HCT116 (cell line): ENCODE results near the gene PKMYT1. TPM values are rescaled to one million over a fixed set of nuclear protein-coding genes. Genes with fewer than 3 reads are reported as not detected.

Source experiments
- ATAC-seq: fragments of 200-7000 bp; cut with Tn5 transposase; 2 replicates; pipeline ENCODE4 v1.9.1; 2020; ENCODE audit warnings: mild to moderate bottlenecking, moderate library complexity
- BruUV-seq: library from RNA; stranded (reverse); fragments of 400-500 nt; replicated peaks from 2 replicates; lab custom pipeline; 2021; lab: Mats Ljungman, UMichigan
- CTCF ChIA-PET: fragments of 300-600 bp; sonication (Branson Sonifier 250); formaldehyde crosslinking; loops from one replicate; lab custom pipeline; 2021; ENCODE audit warnings: antibody characterized with exemption; lab: Charles Lee
- POLR2A ChIA-PET: fragments of 300-600, 350-600 bp; sonication (Branson Sonifier 250); formaldehyde crosslinking; loops from one replicate; lab custom pipeline; 2021; ENCODE audit warnings: antibody characterized with exemption; lab: Charles Lee
- RAD21 ChIA-PET, 2 experiments: fragments of 300-600 bp; sonication (Branson Sonifier 250); formaldehyde crosslinking; loops; one replicate each; lab custom pipeline; 2023; ENCODE audit warnings: low total read pairs in 2 of 2; ENCODE audit not compliant: uncharacterized antibody in 2 of 2, unreplicated experiment in 2 of 2, low non-redundant PET in 1 of 2; lab: Charles Lee
- DNase-seq: peaks from one replicate; pipeline ENCODE4 v3.0.0-alpha.2; 2010; ENCODE audit warnings: low read depth, low spot score
- H2AFZ ChIP-seq: fragments of 200-600 bp; shearing (Covaris generic), sonication (generic); 2 replicates; pipeline ENCODE4 v1.6.1; 2017; ENCODE audit warnings: low read depth, mixed run types, mixed read lengths, antibody characterized with exemption, low read length; ENCODE audit not compliant: poor library complexity, severe bottlenecking
- H3K27ac ChIP-seq: 2 replicates; pipeline ENCODE4 v1.5.1; 2012; ENCODE audit warnings: low read depth, low read length
- H3K27me3 ChIP-seq: fragments of 200-600 bp; sonication (generic); 2 replicates; pipeline ENCODE4 v1.6.1; 2016; ENCODE audit warnings: mixed run types, low read length, mixed read lengths; ENCODE audit not compliant: insufficient read depth
- H3K36me3 ChIP-seq, 2 experiments: fragments of 200-500 bp in 1 of 2; fragments of 200-600 bp in 1 of 2; sonication (Bioruptor generic) in 1 of 2; sonication (generic) in 1 of 2; 2 replicates each; pipeline versions ENCODE4 v1.5.1 to v1.6.1; 2014 to 2016; ENCODE audit warnings: low read length in 2 of 2, inconsistent platforms in 1 of 2, mixed read lengths in 1 of 2, mixed run types in 1 of 2; ENCODE audit not compliant: insufficient read depth in 2 of 2, control insufficient read depth in 1 of 2
- H3K4me1 ChIP-seq, 2 experiments: fragments of 200-600 bp in 1 of 2; sonication (generic) in 1 of 2; 2 replicates each; pipeline versions ENCODE4 v1.5.1 to v1.6.1; 2012 to 2017; ENCODE audit warnings: low read length in 2 of 2, inconsistent platforms in 1 of 2, mild to moderate bottlenecking in 1 of 2, mixed read lengths in 1 of 2, mixed run types in 1 of 2, moderate library complexity in 1 of 2; ENCODE audit not compliant: insufficient read depth in 2 of 2, control insufficient read depth in 1 of 2
- H3K4me2 ChIP-seq: fragments of 200-600 bp; sonication (generic); 2 replicates; pipeline ENCODE4 v1.6.1; 2017; ENCODE audit warnings: mixed run types, low read length, mixed read lengths
- H3K4me3 ChIP-seq, 2 experiments: fragments of 200-600 bp in 1 of 2; sonication (generic) in 1 of 2; replicated peaks in 1 of 2; 2 replicates each; pipeline ENCODE4 v1.5.1; 2011 to 2016; ENCODE audit warnings: low read length in 2 of 2, control low read depth in 1 of 2, low read depth in 1 of 2, mild to moderate bottlenecking in 1 of 2, mixed read lengths in 1 of 2, mixed run types in 1 of 2
- H3K79me2 ChIP-seq: fragments of 200-600 bp; sonication (generic); 2 replicates; pipeline ENCODE4 v1.6.1; 2017; ENCODE audit warnings: mild to moderate bottlenecking, mixed run types, low read length, moderate library complexity, mixed read lengths; ENCODE audit not compliant: insufficient read depth
- H3K9ac ChIP-seq: fragments of 200-600 bp; sonication (generic); 2 replicates; pipeline ENCODE4 v1.6.1; 2016; ENCODE audit warnings: low read length, mixed read lengths
- H3K9me2 ChIP-seq: fragments of 200-600 bp; sonication (generic), shearing (Covaris generic); 2 replicates; pipeline ENCODE4 v1.6.1; 2017; ENCODE audit warnings: mixed run types, mild to moderate bottlenecking, moderate library complexity; ENCODE audit not compliant: insufficient read depth
- H3K9me3 ChIP-seq, 2 experiments: fragments of 200-500 bp in 1 of 2; fragments of 200-600 bp in 1 of 2; sonication (Bioruptor generic) in 1 of 2; sonication (generic) in 1 of 2; 2 replicates each; pipeline ENCODE4 v1.6.1; 2014 to 2017; ENCODE audit warnings: low read length in 2 of 2, mixed read lengths in 2 of 2, inconsistent platforms in 1 of 2, low read depth in 1 of 2, mild to moderate bottlenecking in 1 of 2, mixed run types in 1 of 2, moderate library complexity in 1 of 2; ENCODE audit not compliant: control insufficient read depth in 1 of 2, insufficient read depth in 1 of 2
- H4K20me1 ChIP-seq: fragments of 200-600 bp; sonication (generic), shearing (Covaris generic); 2 replicates; pipeline ENCODE4 v1.6.1; 2017; ENCODE audit warnings: mixed run types, mild to moderate bottlenecking, moderate library complexity; ENCODE audit not compliant: insufficient read depth
- CBX3 ChIP-seq: IDR thresholded peaks from 2 replicates; pipeline ENCODE4 v1.6.1; 2012; ENCODE audit warnings: low read depth
- FOSL1 ChIP-seq: IDR thresholded peaks from 2 replicates; pipeline ENCODE4 v1.6.1; 2012; ENCODE audit warnings: low read depth
- JUND ChIP-seq: IDR thresholded peaks from 2 replicates; pipeline ENCODE4 v1.6.1; 2012
- POLR2A ChIP-seq: IDR thresholded peaks from 2 replicates; pipeline ENCODE4 v1.7.0; 2011; ENCODE audit warnings: borderline replicate concordance; ENCODE audit not compliant: insufficient read depth, insufficient read length; ENCODE audit errors: extremely low read depth
- POLR2AphosphoS5 ChIP-seq: IDR thresholded peaks from 2 replicates; pipeline ENCODE4 v1.6.1; 2011; ENCODE audit warnings: mild to moderate bottlenecking, low read depth, low read length, moderate library complexity
- SP1 ChIP-seq: IDR thresholded peaks from 2 replicates; pipeline ENCODE4 v1.6.1; 2012; ENCODE audit warnings: low read depth
- SRF ChIP-seq: IDR thresholded peaks from 2 replicates; pipeline ENCODE4 v1.6.1; 2012; ENCODE audit warnings: low read depth
- TCF7L2 ChIP-seq: IDR thresholded peaks from 2 replicates; pipeline ENCODE4 v1.7.0; 2011; ENCODE audit warnings: borderline replicate concordance, inconsistent platforms; ENCODE audit not compliant: insufficient read depth, insufficient read length; ENCODE audit errors: extremely low read depth
- YY1 ChIP-seq: IDR thresholded peaks from 2 replicates; pipeline ENCODE4 v1.6.1; 2011; ENCODE audit warnings: low read length, low read depth, moderate library complexity, mild to moderate bottlenecking; ENCODE audit not compliant: insufficient replicate concordance; ENCODE audit errors: extremely low read depth
- ZFX ChIP-seq: fragments of 450-650 bp; IDR thresholded peaks from 2 replicates; pipeline ENCODE4 v1.6.1; 2017
- intact Hi-C: fragments of 100-400 bp; cut with micrococcal nuclease; formaldehyde crosslinking; loops from 2 replicates; pipeline ENCODE4 v1.10.0; 2022
- total RNA-seq: library from RNA; stranded (reverse); gene quantifications from one replicate; pipeline ENCODE4 v1.2.1, GENCODE V29; 2021; ENCODE audit not compliant: unreplicated experiment
- TF ChIP-seq, protein P1 (sequence below): IDR thresholded peaks from 2 replicates; pipeline ENCODE4 v1.6.1; 2011; ENCODE audit warnings: mild to moderate bottlenecking, low read length, moderate library complexity; ENCODE audit not compliant: insufficient replicate concordance; ENCODE audit errors: extremely low read depth
- TF ChIP-seq, protein P2 (sequence below), 3 experiments: fragments of 200-600 bp in 1 of 3; sonication (generic) in 1 of 3; IDR thresholded peaks in 2 of 3; conservative IDR thresholded peaks in 1 of 3; 2 replicates each; pipeline ENCODE4 v1.5.1; 2012 to 2017; ENCODE audit warnings: low read depth in 2 of 3, low read length in 2 of 3, antibody characterized with exemption in 1 of 3, borderline replicate concordance in 1 of 3, control low read depth in 1 of 3, mild to moderate bottlenecking in 1 of 3, mixed read lengths in 1 of 3, mixed run types in 1 of 3, moderate library complexity in 1 of 3; ENCODE audit not compliant: insufficient read depth in 1 of 3

Gene PKMYT1
- total RNA-seq, 1 experiment from 2014 or later: 104 TPM

DNA sequence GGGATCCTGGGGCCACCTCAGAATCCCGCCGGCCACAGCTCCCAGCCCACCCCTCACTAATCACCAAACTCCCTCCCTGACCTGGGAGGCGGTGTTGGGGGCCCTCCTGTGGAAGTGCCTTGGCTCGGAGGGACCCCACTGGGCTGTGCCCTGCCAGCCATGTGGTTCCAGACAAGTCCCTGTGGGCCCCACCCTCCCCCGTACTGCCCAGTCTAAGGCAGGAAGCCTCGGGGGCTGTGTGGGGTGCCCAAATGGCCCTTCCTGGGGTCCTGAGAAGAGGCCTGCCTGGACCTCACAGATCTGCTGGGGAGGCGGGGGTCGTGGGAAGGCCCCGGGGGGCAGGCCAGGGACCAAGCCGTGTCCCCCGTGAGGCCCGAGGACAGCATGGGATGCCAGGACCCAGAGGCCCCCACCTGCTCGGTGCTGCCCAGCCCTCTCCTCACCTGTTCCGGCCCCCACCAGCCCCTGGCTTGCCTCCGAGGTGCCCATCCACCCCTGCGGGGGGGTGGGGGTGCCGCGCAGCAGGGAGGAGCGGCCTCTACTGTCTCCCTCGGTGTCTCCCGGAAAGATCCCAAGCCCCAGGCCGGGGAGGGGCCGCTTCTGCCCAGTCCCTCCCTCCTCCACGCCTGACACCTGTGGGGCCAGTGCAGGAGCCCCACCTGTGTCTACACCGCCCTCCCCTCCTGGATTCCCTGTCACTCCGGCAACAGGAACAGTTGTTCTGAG is 25.4 kb downstream of the PKMYT1 start:
- ChIA-PET POLR2A (no interaction called here), RAD21 (no interaction called here), CTCF (no interaction called here)
- intact Hi-C loops: no loop called here
- Histone ChIP-seq H3K4me2 (no peak overlapping the region), H3K79me2 (no peaks in the 10 kb centered on the region), H3K4me1 (peaks cover 0 to 17% of the 10 kb centered on the region in 2 experiments; a peak in 2 of 4 replicates), H2AFZ (no peak overlapping the region), H3K9me2 (no peaks in the 10 kb centered on the region), H3K36me3 (no peaks in the 10 kb centered on the region; a peak in 1 of 4 replicates), H3K4me3 (no peak overlapping the region), H3K9me3 (no peaks in the 10 kb centered on the region), H3K9ac (no peak overlapping the region), H4K20me1 (no peaks in the 10 kb centered on the region), H3K27me3 (no peaks in the 10 kb centered on the region), H3K27ac (no peak overlapping the region)
- TF ChIP-seq POLR2AphosphoS5: no peak
- BruUV-seq: no TSS peak
- ATAC-seq: no peak
- DNase-seq: no peak

DNA sequence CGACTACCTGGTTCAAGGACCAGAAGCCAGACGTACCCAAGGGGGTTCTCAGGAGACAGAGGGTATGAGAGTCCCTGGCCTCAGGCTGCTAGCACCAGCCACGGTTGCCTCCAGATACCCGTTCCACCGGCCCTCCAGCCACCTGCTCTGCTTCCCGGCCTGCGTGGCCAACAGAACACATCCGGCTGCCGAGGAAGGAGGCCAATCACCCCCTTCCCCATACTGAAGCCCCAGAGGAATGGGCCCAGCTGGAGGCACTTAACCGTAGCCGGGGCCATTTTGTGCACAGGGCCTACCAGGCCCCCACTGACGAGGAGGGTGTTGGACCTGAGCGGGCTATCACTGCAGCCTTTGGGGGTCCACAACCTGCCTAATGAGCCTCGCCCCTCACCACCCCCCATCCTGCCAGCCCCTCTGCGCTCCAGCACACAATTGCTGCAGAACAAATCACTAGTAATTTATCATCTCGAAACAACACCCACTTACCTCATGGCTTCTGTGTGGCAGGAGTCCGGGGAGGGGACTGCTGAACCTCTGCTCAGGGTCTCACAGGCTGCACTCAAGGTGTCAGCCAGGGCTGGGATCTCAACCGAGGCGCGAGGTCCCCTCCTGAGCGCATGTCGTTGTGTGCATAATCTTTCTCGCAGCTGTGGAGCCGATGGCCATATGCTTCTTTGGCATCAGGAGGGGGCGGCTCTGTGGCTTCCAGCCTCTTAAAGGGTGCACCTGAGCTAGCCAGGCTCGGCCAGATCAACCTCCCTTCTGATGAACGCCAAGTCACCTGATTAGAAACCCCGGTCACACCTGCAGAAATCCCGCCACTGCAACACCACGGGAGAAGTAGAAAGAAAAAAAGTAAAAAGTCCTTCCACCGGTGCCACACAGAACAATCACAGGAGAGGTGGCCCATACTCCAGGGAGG is 26.3 kb downstream of the PKMYT1 start:
- H3K27ac ChIP-seq: no peak overlapping the region
- no peaks in the 10 kb centered on the region; a peak in 1 of 4 replicates for H3K36me3 ChIP-seq
- H3K79me2 ChIP-seq: no peaks in the 10 kb centered on the region
- CTCF ChIA-PET: no interaction called here
- ATAC-seq (no peak), DNase-seq (no peak)
- POLR2A ChIA-PET: interaction anchor here (1.0 kb wide), 1 partner anchor 10 kb away, joined by 4 read pairs; the partner anchor contains the start of gene KREMEN2
- no peak overlapping the region for H3K9ac ChIP-seq
- RAD21 ChIA-PET: no interaction called here
- H3K4me3 ChIP-seq: no peak overlapping the region
- no peaks in the 10 kb centered on the region for H3K27me3 ChIP-seq
- intact Hi-C loops: no loop called here
- no peaks in the 10 kb centered on the region for H3K9me3 ChIP-seq
- no peak overlapping the region for H2AFZ ChIP-seq
- H3K9me2 ChIP-seq: no peaks in the 10 kb centered on the region
- no peaks in the 10 kb centered on the region for H4K20me1 ChIP-seq
- BruUV-seq: no TSS peak
- H3K4me2 ChIP-seq: no peak overlapping the region
- H3K4me1 ChIP-seq: peaks cover 0 to 17% of the 10 kb centered on the region in 2 experiments; a peak in 2 of 4 replicates
- TF ChIP-seq SRF (no peak), POLR2AphosphoS5 (no peak), SP1 (no peak), YY1 (no peak), CBX3 (no peak), FOSL1 (no peak), JUND (no peak), TCF7L2 (no peak), POLR2A (no peak), ZFX (no peak)
- TF ChIP-seq, protein P1, sequence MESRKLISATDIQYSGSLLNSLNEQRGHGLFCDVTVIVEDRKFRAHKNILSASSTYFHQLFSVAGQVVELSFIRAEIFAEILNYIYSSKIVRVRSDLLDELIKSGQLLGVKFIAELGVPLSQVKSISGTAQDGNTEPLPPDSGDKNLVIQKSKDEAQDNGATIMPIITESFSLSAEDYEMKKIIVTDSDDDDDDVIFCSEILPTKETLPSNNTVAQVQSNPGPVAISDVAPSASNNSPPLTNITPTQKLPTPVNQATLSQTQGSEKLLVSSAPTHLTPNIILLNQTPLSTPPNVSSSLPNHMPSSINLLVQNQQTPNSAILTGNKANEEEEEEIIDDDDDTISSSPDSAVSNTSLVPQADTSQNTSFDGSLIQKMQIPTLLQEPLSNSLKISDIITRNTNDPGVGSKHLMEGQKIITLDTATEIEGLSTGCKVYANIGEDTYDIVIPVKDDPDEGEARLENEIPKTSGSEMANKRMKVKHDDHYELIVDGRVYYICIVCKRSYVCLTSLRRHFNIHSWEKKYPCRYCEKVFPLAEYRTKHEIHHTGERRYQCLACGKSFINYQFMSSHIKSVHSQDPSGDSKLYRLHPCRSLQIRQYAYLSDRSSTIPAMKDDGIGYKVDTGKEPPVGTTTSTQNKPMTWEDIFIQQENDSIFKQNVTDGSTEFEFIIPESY: no peak
- TF ChIP-seq, protein P2, sequence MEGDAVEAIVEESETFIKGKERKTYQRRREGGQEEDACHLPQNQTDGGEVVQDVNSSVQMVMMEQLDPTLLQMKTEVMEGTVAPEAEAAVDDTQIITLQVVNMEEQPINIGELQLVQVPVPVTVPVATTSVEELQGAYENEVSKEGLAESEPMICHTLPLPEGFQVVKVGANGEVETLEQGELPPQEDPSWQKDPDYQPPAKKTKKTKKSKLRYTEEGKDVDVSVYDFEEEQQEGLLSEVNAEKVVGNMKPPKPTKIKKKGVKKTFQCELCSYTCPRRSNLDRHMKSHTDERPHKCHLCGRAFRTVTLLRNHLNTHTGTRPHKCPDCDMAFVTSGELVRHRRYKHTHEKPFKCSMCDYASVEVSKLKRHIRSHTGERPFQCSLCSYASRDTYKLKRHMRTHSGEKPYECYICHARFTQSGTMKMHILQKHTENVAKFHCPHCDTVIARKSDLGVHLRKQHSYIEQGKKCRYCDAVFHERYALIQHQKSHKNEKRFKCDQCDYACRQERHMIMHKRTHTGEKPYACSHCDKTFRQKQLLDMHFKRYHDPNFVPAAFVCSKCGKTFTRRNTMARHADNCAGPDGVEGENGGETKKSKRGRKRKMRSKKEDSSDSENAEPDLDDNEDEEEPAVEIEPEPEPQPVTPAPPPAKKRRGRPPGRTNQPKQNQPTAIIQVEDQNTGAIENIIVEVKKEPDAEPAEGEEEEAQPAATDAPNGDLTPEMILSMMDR (IDR thresholded peaks at IDR 0.05 in 2 of 3, conservative IDR thresholded peaks at IDR 0.05 in 1 of 3; ENCODE audit: borderline replicate concordance in 1 of 3, insufficient read depth in 1 of 3, low read depth in 2 of 3, low read length in 2 of 3): no peak
